ENCODE data around the gene NDUFA7. TPM values are rescaled to one million over a fixed set of nuclear protein-coding genes. Genes with fewer than 3 reads are reported as not detected.
A peak's percentile ranks its signal among the peaks of the same experiment; 100 is the strongest.

Gene NDUFA7
- total and polyA plus RNA-seq, 2 of the 13 experiments (the other 11 are each of a cell fraction or from before 2014, with no cell fraction given) = 64.5 to 71.5 TPM

- TF ChIP-seq MATR3 (CRISPR knock-in tag; IDR thresholded peaks at IDR 0.05) (no peak), ELF4 (CRISPR knock-in tag; IDR thresholded peaks at IDR 0.05; ENCODE audit: borderline replicate concordance) (peak; percentile 68; the same call in 1 of the 2 replicates), SKIL (CRISPR knock-in tag; IDR thresholded peaks at IDR 0.05; ENCODE audit: borderline replicate concordance) (peak; percentile 10; the same call in 1 of the 2 replicates), ZNF280D (CRISPR knock-in tag; IDR thresholded peaks at IDR 0.05) (peak; percentile 96), ARNT2 (CRISPR knock-in tag; IDR thresholded peaks at IDR 0.05; ENCODE audit: low read depth) (peak; percentile 97), ZNF674 (CRISPR knock-in tag; IDR thresholded peaks at IDR 0.05; ENCODE audit: low read depth) (peak; percentile 93), ZUFSP (CRISPR knock-in tag; IDR thresholded peaks at IDR 0.05; ENCODE audit: borderline replicate concordance) (no peak), ZBTB7A (CRISPR knock-in tag; IDR thresholded peaks at IDR 0.05) (peak; percentile 95), ZNF576 (CRISPR knock-in tag; IDR thresholded peaks at IDR 0.05) (0 out of 2 replicates have a peak, but pooled peaks have one; percentile 55), ZHX2 (IDR thresholded peaks at IDR 0.05; ENCODE audit: low read depth) (no peak; the same call in 1 of the 2 replicates), ZHX2 (CRISPR knock-in tag; IDR thresholded peaks at IDR 0.05; ENCODE audit: borderline replicate concordance) (peak; percentile 93), POLR2G (IDR thresholded peaks at IDR 0.05; ENCODE audit: low read depth, low read length) (peak; percentile 94), MED1 (CRISPR knock-in tag; IDR thresholded peaks at IDR 0.05) (peak; percentile 85)
Observed at GRCh38 chr19:8307965-8308866, 13.0 kb downstream of the NDUFA7 start, which contains the start of gene CD320 (continued).

Measured in HepG2 (cell line).